Activated naive CD4-positive, alpha-beta T cell treated with anti-CD3 and anti-CD28 coated beads, Interleukin-2, amount 50 U/mL, for 72 hours (primary cell): ENCODE data around the gene HS3ST5. TPM values are rescaled to one million over a fixed set of nuclear protein-coding genes. Genes with fewer than 3 reads are reported as not detected.
"Not testable (repeated sequence)": the region's sequence is repeated elsewhere in the genome, so short reads cannot be mapped to it uniquely, and the experiment has no call there.

Experiments used
- ATAC-seq, 2 donors: fragments of 150-1000 bp; cut with Tn5 transposase; 2 replicates each; pipeline ENCODE4 v1.10.0; 2021; ENCODE audit warnings: mild to moderate bottlenecking in 2 of 2, moderate library complexity in 2 of 2
- DNase-seq, 2 donors: peaks; one replicate each; pipeline ENCODE4 v3.0.0; 2021 to 2022; ENCODE audit warnings: low spot score in 2 of 2
- H3K27ac Mint-ChIP-seq, 2 donors: one replicate each; pipeline ENCODE4 v1.8.0; 2022; ENCODE audit warnings: mild to moderate bottlenecking in 2 of 2, mixed read lengths in 2 of 2
- H3K36me3 Mint-ChIP-seq, 2 donors: one replicate each; pipeline ENCODE4 v1.8.0; 2022; ENCODE audit warnings: mixed read lengths in 2 of 2
- H3K9me3 Mint-ChIP-seq, 2 donors: one replicate each; pipeline ENCODE4 v1.8.0; 2022; ENCODE audit warnings: mixed read lengths in 2 of 2
- total RNA-seq, 2 donors: library from RNA; stranded (reverse); gene quantifications; one replicate each; pipeline ENCODE4 v1.2.3, GENCODE V29; 2022

HS3ST5 gene
- total RNA-seq, 2 donors from 2014 or later = not detected

DNA sequence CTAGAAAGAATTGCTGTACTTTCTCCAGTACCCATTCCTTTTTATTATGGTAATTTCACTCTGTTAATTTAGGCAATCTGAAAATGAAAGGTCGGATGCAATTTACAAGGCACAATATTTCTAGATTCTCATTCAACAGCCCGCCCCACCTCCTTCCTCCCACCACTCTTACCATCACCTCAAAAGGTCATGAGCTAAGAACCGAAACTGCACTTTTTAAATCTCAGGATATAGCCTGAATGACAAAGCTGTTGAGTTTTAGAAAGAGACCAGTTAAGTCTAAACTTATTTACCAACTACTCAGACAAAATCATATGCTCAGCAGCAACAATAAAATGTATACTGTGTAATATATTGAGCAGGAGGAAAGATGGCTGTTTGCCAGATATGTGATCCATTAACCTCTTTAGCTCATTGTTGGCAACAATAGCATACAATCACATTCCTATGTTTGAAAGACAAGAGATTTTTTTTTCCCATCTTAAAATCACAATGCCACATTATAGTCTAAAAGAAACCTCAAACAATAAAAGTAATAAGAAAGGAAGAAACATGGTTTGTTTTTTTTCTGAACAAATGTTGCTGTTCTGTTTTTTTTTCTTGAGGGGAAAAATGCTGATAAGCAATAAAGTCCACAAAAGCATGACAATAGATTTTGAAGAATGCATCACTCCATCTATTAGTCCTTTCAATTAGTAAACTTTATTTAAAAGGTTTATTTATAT is 1.6 kb upstream of the HS3ST5 start:
- ATAC-seq (no peak), DNase-seq (no peak)
- no peak overlapping the region for H3K27ac Mint-ChIP-seq
- peaks cover 0 to 5% of the 10 kb centered on the region in 2 donors for H3K36me3 Mint-ChIP-seq
- H3K9me3 Mint-ChIP-seq = peaks cover 0 to under 1% of the 10 kb centered on the region in 2 donors

DNA sequence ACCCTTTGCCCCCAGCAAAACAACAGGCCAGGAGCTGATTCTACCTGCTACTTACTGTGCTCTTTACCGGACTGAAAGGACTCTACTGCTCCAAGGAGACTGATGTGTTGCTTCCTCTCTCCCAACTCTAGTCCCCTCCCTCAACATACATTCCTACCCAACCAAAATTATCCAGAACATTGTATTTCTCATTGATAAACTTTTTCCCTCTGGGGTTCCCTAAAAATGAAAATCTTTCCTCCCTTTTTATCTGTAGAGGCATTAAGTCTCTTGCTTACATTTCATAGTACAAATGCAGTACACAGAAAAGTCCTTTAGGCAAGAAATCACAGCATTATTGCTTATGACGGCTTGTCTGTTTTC is 940 bp upstream of the HS3ST5 start:
- H3K9me3 Mint-ChIP-seq = no peaks in the 10 kb centered on the region
- no peak for DNase-seq

DNA sequence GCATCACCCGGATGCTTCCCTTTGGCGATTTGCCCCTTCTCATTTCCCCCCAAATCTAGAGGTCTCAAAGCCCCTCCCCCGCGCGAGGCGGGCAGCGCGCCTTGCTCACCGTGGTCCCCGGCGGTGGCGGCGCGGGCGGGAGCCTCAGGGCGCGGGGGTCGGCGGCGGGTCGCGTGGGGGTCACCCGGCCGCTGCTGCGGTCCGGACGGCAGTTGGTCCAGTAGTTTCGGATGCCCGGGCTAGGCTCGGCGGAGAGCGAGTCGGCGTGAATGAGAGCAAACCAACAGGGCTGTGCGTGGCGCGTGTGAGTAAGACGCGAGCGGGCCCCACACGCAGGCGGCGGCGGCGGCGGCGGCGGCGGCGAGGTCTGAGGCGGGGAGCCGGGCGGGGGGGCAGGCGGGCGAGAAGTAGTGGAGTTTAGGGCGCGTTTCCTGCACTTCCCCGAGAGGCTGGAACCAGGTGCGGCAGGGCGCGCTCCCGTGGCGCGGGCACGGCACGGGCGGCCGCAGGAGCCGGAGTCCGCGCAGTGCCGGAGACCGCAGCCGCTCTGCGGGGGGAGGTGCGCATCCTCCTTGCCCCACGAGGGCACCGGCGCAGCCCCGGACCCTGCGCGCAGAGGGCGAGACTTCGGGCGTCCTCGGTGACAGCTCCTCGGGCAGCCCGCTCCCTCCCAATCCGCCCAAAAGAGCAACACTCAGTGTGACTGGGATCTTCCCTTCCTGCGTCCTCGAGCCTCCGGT is 567 bp downstream of the HS3ST5 start:
- no peak for DNase-seq
- H3K27ac Mint-ChIP-seq = no peak overlapping the region
- H3K9me3 Mint-ChIP-seq = no peaks in the 10 kb centered on the region
- peaks cover 0 to 5% of the 10 kb centered on the region in 2 donors for H3K36me3 Mint-ChIP-seq
- ATAC-seq = peak in 1 of 2 donors; percentile 40

More for the DNA sequence above, 940 bp upstream of the HS3ST5 start:
- ATAC-seq = peak in 1 of 2 donors; percentile 3
- H3K36me3 Mint-ChIP-seq = peaks cover 0 to 5% of the 10 kb centered on the region in 2 donors
- no peak overlapping the region for H3K27ac Mint-ChIP-seq

DNA sequence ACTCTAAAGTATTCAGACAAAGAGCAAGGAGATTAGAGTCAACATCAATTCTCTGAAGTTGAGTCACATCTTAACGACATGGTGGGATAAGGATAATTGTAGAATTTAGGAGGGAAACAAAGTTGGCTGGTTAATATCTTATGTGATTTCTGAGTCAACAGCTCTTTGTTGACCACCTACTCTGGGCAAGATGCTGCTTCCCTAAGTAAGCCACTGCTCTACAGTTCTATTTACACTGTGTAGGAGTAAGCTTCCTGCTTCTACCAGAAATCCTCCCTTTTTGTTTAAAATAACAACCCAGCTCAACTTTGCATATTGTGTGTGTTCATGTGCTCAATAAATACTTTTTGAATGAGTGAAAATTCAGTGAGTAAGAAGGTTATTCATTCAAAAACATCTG is 3.1 kb downstream of the HS3ST5 start:
- no peaks in the 10 kb centered on the region for H3K9me3 Mint-ChIP-seq
- DNase-seq (no peak), ATAC-seq (no peak)
- H3K36me3 Mint-ChIP-seq = peaks cover 0 to 5% of the 10 kb centered on the region in 2 donors
- H3K27ac Mint-ChIP-seq = no peak overlapping the region

DNA sequence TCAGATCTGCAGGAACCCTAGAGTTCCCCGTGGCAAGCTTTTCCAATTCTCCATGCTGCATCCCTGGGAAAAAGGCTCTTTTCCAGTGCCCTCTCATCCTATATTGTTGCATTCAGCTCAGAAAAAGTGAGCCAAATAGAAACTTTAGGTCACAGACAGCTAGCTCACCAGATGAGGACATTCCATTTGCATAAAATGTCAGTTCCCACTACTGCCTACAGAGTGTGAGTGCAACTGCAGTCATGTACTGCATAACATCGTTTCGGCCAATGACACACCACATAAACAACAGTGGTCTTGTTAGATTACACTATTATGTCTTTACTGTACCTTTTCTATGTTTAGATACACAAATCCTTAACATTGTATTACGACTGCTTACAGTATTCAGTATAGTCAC is 8.6 kb downstream of the HS3ST5 start:
- DNase-seq (no peak), ATAC-seq (no peak)
- no peaks in the 10 kb centered on the region for H3K36me3 Mint-ChIP-seq
- no peaks in the 10 kb centered on the region for H3K9me3 Mint-ChIP-seq
- H3K27ac Mint-ChIP-seq = no peak overlapping the region

DNA sequence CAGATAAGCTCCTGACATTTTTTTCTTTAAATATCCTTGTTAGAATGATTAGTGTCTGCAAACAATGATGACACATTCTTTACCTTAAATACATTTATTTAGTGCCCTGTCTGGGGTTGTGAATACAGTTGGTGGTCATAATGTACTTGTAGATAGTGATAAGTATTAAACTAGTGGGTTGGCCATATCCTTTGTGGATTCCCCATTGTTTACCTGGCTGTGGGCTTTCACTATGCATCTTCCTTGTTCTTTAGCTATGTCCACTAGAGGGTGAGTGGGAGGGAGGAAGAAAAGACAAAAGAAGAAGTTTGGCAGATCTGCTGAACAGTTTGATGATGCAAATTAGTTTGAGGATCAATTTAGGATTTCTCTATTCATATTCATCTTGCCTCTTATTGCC is 15.7 kb downstream of the HS3ST5 start:
- Mint-ChIP-seq H3K36me3 (no peaks in the 10 kb centered on the region), H3K27ac (no peak overlapping the region), H3K9me3 (no peaks in the 10 kb centered on the region)
- DNase-seq (no peak), ATAC-seq (no peak)

DNA sequence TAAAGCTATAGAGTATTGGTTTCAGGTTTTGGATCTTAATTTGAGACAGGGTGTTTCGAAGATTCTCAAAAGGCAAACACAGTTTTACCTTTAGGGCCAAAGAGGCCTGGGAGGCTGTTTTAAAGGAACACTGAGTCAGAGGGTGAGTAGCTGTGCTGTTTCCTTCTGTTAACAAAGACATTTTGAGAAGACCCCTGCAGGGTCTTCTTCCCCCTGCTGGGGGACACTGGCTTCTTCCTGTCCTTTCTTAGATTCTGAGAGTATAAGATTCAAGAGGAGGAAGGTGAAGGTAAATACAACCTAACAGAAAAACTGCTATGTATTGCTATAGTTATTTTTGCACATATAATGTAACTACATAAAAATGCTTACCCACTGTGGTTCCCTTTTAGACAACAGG is 19.0 kb downstream of the HS3ST5 start:
- no peak for ATAC-seq
- Mint-ChIP-seq H3K27ac (no peak overlapping the region), H3K9me3 (no peaks in the 10 kb centered on the region), H3K36me3 (no peaks in the 10 kb centered on the region)
- no peak for DNase-seq

DNA sequence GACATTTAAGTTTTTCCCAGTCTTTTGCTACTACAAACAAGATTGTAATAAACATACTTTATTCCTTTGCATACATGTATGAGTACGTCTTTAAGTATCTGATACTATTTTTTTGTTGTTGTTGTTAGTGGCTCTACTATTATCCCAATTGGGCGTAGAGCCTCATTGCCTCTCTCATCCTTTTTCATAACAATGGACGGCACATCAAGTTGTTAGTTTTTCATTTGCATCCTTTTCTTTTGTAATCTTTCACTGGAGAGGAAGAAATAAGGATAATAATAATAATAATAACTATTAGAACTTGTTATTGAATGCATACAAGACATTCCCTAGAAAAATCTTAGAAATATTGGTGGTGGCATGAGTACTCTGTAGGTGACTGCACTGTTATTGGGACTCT is 23.1 kb downstream of the HS3ST5 start:
- ATAC-seq = no peak
- H3K27ac Mint-ChIP-seq = no peak overlapping the region
- DNase-seq = no peak
- H3K9me3 Mint-ChIP-seq = no peaks in the 10 kb centered on the region
- no peaks in the 10 kb centered on the region for H3K36me3 Mint-ChIP-seq

DNA sequence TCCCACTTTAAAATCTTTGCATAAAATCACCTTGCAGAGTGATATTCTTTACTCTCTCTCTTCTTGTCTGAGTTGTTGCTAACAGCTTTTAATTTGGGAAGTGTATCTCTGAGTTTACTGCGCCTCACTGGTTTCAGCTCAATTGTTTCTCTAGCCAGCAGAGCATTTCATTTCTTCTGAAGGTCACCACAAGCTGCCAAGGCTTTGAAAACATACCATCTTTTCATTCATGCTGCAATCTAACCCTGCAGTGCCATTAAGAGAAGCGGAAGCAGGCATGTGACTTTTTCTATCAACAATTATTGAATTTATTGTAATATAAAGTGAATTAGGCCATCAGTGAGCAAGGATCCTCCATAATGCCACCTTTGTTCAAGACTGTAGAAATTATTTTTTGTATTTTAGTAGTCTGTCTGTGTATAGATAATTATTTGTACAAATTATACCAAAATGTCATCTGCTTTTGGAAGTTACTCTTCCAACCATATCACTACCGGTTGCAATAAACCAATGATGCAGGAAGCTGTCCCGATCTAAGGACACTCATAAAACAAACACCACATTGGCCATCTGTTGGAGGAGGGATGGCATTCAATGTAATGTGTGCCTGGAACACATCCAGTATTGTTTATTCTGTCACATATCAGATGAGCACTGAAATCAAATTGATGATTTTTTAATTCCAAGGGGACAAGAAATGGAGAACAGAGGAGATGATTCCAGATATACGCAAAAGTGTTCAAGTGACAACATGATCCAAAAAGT is 26.8 kb downstream of the HS3ST5 start:
- Mint-ChIP-seq H3K36me3 (no peaks in the 10 kb centered on the region), H3K27ac (no peak overlapping the region), H3K9me3 (no peaks in the 10 kb centered on the region)
- DNase-seq = no peak
- ATAC-seq = no peak

DNA sequence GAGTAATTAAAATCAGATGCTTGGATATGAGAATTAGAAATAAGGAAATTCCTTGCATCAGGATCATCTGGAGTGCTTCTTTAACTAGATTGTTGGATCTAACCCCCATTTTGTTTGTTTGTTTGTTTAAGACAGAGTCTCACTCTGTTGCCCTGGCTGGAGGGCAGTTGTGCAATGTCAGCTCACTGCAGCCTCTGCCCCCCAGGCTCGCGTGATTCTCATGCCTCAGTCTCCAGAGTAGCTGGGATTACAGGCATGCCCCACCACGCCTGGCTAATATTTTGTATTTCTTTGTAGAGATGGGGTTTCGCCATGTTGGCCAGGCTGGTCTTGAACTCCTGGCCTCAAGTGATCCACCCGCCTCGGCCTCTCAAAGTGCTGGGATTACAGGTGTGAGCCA is 29.0 kb downstream of the HS3ST5 start:
- H3K36me3 Mint-ChIP-seq, H3K9me3 Mint-ChIP-seq, DNase-seq, ATAC-seq, H3K27ac Mint-ChIP-seq: not testable (repeated sequence)

DNA sequence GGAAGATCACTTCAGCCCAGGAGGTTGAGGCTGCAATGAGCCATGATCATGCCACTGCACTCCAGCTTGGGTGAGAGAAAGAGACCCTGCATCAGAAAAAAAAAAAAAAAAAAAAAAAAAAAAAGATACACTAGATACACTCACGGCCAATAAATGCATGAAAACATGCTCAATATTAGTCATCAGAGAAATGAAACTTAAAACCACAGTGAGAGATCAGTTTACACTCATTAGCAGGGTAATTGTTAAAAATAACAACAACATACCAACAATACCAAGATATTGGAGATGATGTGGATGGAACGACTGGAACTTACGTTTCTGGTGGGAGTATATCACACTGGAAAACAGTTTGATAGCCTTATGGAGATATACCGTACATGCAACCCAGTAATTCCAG is 29.9 kb downstream of the HS3ST5 start:
- DNase-seq (no peak), ATAC-seq (no peak)
- Mint-ChIP-seq H3K36me3 (no peaks in the 10 kb centered on the region), H3K27ac (no peak overlapping the region), H3K9me3 (no peaks in the 10 kb centered on the region)

DNA sequence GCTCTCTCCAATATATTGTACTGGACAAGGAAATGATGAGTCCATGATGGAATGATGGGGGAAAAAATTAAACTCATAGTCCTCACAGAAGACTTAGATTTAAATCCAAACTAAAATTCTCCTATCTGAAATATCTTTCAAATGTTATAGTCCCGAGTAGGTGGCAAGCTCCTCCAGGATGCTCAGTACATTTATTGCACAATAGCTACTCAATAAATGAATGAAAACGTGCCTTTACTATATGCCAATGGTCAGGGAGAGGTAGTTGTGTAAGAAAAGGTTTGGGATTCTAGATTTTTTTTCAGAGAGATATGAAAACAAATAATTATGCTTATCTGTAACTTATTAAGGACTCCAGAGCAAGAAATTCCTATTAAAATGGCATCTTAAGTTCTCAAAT is 32.8 kb downstream of the HS3ST5 start:
- DNase-seq = no peak
- Mint-ChIP-seq H3K36me3 (no peaks in the 10 kb centered on the region), H3K27ac (no peak overlapping the region), H3K9me3 (no peaks in the 10 kb centered on the region)
- no peak for ATAC-seq

DNA sequence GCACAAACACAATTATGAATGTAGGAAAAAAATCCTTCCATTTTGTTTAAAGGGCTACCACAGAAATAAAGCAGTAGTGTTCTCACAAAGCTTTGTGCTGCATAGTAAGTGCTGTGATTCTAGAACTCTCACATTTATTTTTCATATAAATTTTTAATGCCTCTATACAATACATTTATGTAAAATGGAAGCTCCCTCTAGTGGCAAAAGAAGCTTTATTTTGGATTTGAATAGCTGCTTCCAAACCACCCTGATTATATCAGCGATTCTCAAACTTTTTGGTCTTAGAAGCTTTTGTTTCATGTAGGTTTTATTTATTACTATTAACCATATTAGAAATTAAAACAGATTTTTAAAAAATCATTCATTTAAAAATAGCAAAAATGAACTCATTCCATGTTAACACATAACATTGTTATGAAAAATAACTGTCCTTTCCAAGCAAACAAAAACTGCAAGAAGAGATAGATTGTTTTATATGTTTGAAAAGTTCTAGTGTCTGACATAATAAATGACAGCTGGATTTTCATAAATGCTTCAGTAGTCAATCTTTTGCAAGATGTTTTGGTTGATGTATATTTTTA is 38.4 kb downstream of the HS3ST5 start:
- DNase-seq (no peak), ATAC-seq (no peak)
- H3K27ac Mint-ChIP-seq = no peak overlapping the region
- H3K9me3 Mint-ChIP-seq = peaks cover 1 to 2% of the 10 kb centered on the region in 2 donors
- H3K36me3 Mint-ChIP-seq = no peaks in the 10 kb centered on the region

DNA sequence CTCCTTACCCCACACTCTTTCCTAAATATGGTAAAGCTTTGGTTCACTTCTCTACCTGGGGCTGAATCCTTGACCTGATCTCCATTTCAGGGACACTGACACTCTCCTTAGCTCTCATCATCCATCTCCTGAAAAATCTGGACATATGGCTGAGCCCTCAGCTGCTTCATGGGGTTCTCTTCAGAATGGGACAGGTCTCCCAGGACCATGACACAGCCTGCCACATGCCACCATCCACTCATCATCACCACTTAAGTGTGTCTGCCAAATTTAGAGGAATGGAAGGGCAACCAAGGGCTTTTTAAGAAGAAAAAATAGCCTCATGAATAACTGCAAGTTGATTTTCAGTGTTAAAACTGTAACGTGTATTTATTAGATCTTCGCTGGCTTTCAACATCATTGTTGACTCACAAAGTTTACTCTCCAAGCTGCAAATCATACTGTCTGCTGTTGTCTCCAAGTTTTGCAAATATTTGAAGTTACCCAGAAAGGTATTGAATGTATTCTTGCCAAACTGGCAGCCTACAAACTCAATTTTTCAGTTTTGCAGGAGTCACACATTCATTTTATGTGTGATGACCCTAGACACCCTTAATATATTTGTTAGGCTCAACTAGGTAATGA is 41.1 kb downstream of the HS3ST5 start:
- no peak for ATAC-seq
- no peak for DNase-seq
- H3K36me3 Mint-ChIP-seq = no peaks in the 10 kb centered on the region
- peaks cover 3 to 4% of the 10 kb centered on the region in 2 donors for H3K9me3 Mint-ChIP-seq
- H3K27ac Mint-ChIP-seq = no peak overlapping the region

DNA sequence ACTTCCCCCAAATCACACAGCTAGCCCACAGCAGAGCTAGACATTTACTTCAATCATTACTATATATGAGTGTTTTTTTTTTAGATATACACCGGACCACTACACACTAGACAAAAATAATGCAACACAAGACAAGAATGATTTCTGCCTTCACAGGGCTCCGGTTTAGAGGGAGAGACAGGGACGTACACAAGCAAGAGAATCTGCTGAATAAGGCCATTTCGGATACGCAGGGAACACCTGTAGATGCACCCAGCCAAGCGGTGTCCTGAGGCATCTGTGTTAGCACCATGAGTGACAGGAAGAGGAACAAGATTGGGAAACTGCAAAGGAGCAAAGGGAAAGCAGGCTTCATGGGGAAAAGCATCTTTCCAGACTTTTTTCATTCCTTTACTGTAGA is 45.7 kb downstream of the HS3ST5 start:
- DNase-seq = no peak
- H3K36me3 Mint-ChIP-seq = no peaks in the 10 kb centered on the region
- no peak overlapping the region for H3K27ac Mint-ChIP-seq
- ATAC-seq = no peak
- peaks cover 3 to 4% of the 10 kb centered on the region in 2 donors for H3K9me3 Mint-ChIP-seq

DNA sequence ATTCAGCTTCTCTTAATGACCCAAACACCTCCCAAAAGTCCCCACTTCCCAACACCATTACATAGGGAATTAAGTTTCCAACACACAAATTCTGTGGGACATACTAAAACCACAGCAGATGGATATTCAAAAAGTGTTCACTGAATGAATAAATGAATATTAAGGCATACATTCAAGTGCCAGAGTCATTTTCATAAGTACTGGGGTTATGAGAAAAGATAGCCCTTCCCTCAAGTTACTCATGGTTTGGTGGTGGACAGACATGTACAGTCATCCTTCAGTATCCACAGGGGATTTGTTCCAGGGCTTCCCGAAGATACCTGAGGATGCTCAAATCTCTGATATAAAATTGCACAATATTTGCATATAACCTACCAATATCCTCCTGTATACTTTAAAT is 50.4 kb downstream of the HS3ST5 start:
- Mint-ChIP-seq H3K9me3 (peaks cover 0 to 8% of the 10 kb centered on the region in 2 donors), H3K36me3 (no peaks in the 10 kb centered on the region), H3K27ac (no peak overlapping the region)
- ATAC-seq (no peak), DNase-seq (no peak)

DNA sequence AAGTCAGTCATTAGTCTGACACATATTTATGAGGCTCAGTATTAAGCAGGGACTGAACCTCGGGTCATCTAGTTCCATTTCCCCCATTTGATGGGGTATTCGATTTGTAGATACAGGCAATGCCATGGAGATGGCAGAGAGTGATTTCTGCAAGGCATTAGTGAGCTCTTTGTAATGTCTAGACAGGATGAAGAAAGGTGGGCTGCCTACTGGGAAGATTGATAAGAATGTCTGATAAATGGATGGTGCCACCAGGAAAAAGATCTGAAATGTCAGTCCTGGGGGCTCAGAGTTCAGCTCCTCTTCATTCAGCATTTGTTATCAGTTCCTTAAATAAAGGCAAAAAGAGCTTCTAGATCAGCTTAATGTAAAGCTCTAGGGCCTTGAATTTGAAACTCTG is 51.4 kb downstream of the HS3ST5 start:
- ATAC-seq (no peak), DNase-seq (no peak)
- Mint-ChIP-seq H3K36me3 (no peaks in the 10 kb centered on the region), H3K27ac (no peak overlapping the region), H3K9me3 (peaks cover 0 to 8% of the 10 kb centered on the region in 2 donors)
